Measurements from ENCODE around the gene IDH3B.

Gene IDH3B

GRCh38 chr20:2680046-2680445, 16.0 kb upstream of the IDH3B start:
- Histone ChIP-seq H3K9me2 (replicated peaks; ENCODE audit: insufficient read depth, low read length) (no peaks in the 10 kb centered on the region), H3K4me1 (ENCODE audit: low read length) (no peaks in the 10 kb centered on the region), H3K4me3 (ENCODE audit: low read length) (no peak overlapping the region), H3K4me2 (ENCODE audit: low read depth, low read length) (no peak overlapping the region), H3K27ac (ENCODE audit: low read length) (no peak overlapping the region), H3K36me3 (replicated peaks; ENCODE audit: insufficient read depth, low read length) (no peaks in the 10 kb centered on the region), H3F3A (ENCODE audit: insufficient read depth, low read length) (no peaks in the 10 kb centered on the region), H3K79me2 (ENCODE audit: low read length) (no peaks in the 10 kb centered on the region), H4K20me1 (ENCODE audit: insufficient read depth, low read length) (no peaks in the 10 kb centered on the region), H3K27me3 (replicated peaks; ENCODE audit: insufficient read depth, low read length) (no peaks in the 10 kb centered on the region), H3K9me3 (replicated peaks; ENCODE audit: insufficient read depth, low read length) (no peaks in the 10 kb centered on the region), H3K9ac (ENCODE audit: low read length) (no peak overlapping the region), H2AFZ (ENCODE audit: low read length) (no peak overlapping the region)
- DNase-seq, result no peak
- TF ChIP-seq EZH2 (optimal IDR thresholded peaks at IDR 0.05; ENCODE audit: low read depth, low read length) (no peak), CTCF (IDR thresholded peaks at IDR 0.05; ENCODE audit: low read length) (no peak), EZH2phosphoT487 (IDR thresholded peaks at IDR 0.05; ENCODE audit: low read length) (no peak)

GRCh38 chr20:2673453-2673852, 9.4 kb upstream of the IDH3B start:
- H3K36me3 ChIP-seq (replicated peaks; ENCODE audit: insufficient read depth, low read length), result no peaks in the 10 kb centered on the region
- H3K27ac ChIP-seq (ENCODE audit: low read length), result no peak overlapping the region
- no peak overlapping the region for H2AFZ ChIP-seq (ENCODE audit: low read length)
- H3K27me3 ChIP-seq (replicated peaks; ENCODE audit: insufficient read depth, low read length), result peaks cover 5% of the 10 kb centered on the region
- no peaks in the 10 kb centered on the region for H3F3A ChIP-seq (ENCODE audit: insufficient read depth, low read length)
- no peak for DNase-seq
- H4K20me1 ChIP-seq (ENCODE audit: insufficient read depth, low read length), result no peaks in the 10 kb centered on the region
- H3K4me3 ChIP-seq (ENCODE audit: low read length), result no peak overlapping the region
- H3K4me1 ChIP-seq (ENCODE audit: low read length), result no peaks in the 10 kb centered on the region
- no peaks in the 10 kb centered on the region for H3K79me2 ChIP-seq (ENCODE audit: low read length)
- H3K9me3 ChIP-seq (replicated peaks; ENCODE audit: insufficient read depth, low read length), result no peaks in the 10 kb centered on the region
- no peak overlapping the region for H3K4me2 ChIP-seq (ENCODE audit: low read depth, low read length)
- H3K9ac ChIP-seq (ENCODE audit: low read length), result no peak overlapping the region
- no peak for TF ChIP-seq EZH2 (optimal IDR thresholded peaks at IDR 0.05; ENCODE audit: low read depth, low read length)
- TF ChIP-seq CTCF (IDR thresholded peaks at IDR 0.05; ENCODE audit: low read length), result no peak
- no peak for TF ChIP-seq EZH2phosphoT487 (IDR thresholded peaks at IDR 0.05; ENCODE audit: low read length)
- H3K9me2 ChIP-seq (replicated peaks; ENCODE audit: insufficient read depth, low read length), result no peaks in the 10 kb centered on the region

GRCh38 chr20:2672446-2672845, 8.4 kb upstream of the IDH3B start:
- Histone ChIP-seq H3K79me2 (ENCODE audit: low read length) (no peaks in the 10 kb centered on the region), H3K4me2 (ENCODE audit: low read depth, low read length) (no peak overlapping the region), H3K9me2 (replicated peaks; ENCODE audit: insufficient read depth, low read length) (no peaks in the 10 kb centered on the region), H3K27me3 (replicated peaks; ENCODE audit: insufficient read depth, low read length) (peaks cover 11% of the 10 kb centered on the region), H3K9ac (ENCODE audit: low read length) (no peak overlapping the region), H3K27ac (ENCODE audit: low read length) (no peak overlapping the region), H3K4me1 (ENCODE audit: low read length) (no peaks in the 10 kb centered on the region), H4K20me1 (ENCODE audit: insufficient read depth, low read length) (no peaks in the 10 kb centered on the region), H3K9me3 (replicated peaks; ENCODE audit: insufficient read depth, low read length) (no peaks in the 10 kb centered on the region), H3K4me3 (ENCODE audit: low read length) (no peak overlapping the region), H2AFZ (ENCODE audit: low read length) (no peak overlapping the region), H3K36me3 (replicated peaks; ENCODE audit: insufficient read depth, low read length) (no peaks in the 10 kb centered on the region), H3F3A (ENCODE audit: insufficient read depth, low read length) (no peaks in the 10 kb centered on the region)
- DNase-seq, result no peak
- TF ChIP-seq EZH2phosphoT487 (IDR thresholded peaks at IDR 0.05; ENCODE audit: low read length) (no peak), EZH2 (optimal IDR thresholded peaks at IDR 0.05; ENCODE audit: low read depth, low read length) (no peak), CTCF (IDR thresholded peaks at IDR 0.05; ENCODE audit: low read length) (no peak)

Data from MM.1S (cell line).